ENCODE data around the gene SCD.
"Not testable (repeated sequence)": the region's sequence is repeated elsewhere in the genome, so short reads cannot be mapped to it uniquely, and the experiment has no call there.

Gene SCD

GRCh38 chr10:100359529-100360150, 12.6 kb downstream of the SCD start:
- FAIRE-seq, result no peak
- no peak for DNase-seq (ENCODE audit: low spot score)

DNA sequence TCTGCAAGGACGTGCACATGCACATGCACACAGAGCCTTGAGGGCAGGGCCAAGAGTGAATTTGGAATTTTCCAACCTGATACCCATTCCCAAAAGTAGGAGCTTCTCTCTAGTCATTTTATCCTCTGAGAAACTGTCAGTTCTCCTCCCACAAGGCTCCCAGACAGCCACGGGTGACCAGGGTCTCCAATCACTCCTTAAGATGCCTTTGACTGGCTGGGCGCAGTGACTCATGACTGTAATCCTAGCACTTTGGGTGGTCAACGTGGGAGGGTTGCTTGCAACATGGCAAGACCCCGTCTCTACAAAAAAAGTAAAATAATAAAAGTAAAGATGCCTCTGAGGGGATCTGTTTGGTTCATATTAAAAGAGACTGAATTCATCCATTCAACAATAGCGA, 13.2 kb downstream of the SCD start:
- no peak for FAIRE-seq
- DNase-seq (ENCODE audit: low spot score), result no peak

GRCh38 chr10:100362570-100363496, 15.8 kb downstream of the SCD start:
- FAIRE-seq, result no peak

DNA sequence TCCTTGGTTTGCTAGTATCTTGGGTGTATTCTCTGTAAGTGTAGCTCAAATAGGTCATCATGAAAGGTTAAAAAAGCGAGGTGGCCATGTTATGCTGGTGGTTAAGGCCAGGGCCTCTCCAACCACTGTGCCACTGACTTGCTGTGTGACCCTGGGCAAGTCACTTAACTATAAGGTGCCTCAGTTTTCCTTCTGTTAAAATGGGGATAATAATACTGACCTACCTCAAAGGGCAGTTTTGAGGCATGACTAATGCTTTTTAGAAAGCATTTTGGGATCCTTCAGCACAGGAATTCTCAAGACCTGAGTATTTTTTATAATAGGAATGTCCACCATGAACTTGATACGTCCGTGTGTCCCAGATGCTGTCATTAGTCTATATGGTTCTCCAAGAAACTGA, 17.1 kb downstream of the SCD start:
- FAIRE-seq, result no peak
- DNase-seq (ENCODE audit: low spot score), result no peak

More at GRCh38 chr10:100362570-100363496, 15.8 kb downstream of the SCD start:
- no peak for DNase-seq (ENCODE audit: low spot score)

GRCh38 chr10:100364735-100365391, 17.8 kb downstream of the SCD start:
- DNase-seq (ENCODE audit: low spot score), result peak; percentile 85
- no peak for FAIRE-seq

DNA sequence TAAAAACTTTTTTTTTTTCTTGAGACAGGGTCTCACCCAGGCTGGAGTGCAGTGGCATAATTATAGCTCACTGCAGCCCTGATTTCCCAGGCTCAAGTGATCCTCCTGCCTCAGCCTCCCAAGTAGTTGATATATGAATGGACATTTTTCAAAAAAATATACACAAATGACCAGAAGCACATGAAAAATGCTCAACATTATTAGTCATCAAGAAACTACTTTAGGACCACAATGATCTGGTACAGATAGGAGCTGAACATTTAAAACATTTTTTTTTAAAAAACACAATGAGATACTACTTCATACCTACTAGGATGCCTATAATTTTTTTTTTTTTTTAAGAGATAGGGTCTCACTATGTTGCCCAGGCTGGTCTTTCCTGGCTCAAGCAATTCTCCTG, 21.7 kb downstream of the SCD start:
- no peak for DNase-seq (ENCODE audit: low spot score)
- FAIRE-seq, result no peak

GRCh38 chr10:100370714-100371481, 23.9 kb downstream of the SCD start:
- DNase-seq (ENCODE audit: low spot score) (peak; percentile 92), FAIRE-seq (peak; percentile 87)

GRCh38 chr10:100371482-100372027, 24.5 kb downstream of the SCD start:
- no peak for FAIRE-seq
- no peak for DNase-seq (ENCODE audit: low spot score)

DNA sequence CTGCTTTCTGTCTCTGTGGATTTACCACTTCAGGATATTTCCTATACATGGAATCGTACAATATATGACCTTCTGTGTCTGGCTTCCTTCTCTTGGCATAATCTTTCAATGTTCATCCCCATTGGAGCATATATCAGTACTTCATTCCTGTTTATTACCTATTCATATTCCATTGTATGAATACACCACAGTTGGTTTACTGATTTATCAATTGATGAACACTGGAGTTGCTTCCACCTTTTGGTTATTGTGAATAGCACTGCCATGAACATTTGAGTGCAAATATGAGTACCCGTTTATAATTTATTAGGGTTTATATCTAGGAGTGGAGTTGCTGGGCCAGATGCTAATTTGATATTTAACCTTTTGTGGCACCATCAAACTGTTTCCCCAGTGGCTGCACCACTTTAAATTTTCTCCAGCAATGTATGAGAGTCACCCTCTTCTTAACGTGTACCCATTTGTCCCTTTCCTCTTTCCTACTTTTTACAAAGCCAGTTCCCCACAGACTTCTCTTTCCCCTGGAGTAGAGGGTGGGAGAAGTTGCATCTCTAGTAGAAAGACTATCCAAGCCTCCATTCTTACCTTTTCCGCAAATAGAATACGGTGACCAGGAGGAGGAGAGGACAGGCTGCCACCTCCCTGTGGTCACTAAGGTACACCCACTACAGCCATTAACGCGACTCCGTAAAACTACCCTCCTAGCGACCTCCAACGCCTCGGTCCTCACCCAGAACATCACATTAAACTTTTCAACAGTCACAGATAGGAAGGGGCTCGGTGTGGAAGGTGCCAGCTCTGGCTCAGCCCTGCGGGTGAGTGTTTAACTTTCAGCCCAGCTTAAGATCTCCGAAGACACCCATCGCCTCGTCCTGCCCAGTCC, 25.6 kb downstream of the SCD start:
- no peak for DNase-seq (ENCODE audit: low spot score)
- FAIRE-seq, result no peak

DNA sequence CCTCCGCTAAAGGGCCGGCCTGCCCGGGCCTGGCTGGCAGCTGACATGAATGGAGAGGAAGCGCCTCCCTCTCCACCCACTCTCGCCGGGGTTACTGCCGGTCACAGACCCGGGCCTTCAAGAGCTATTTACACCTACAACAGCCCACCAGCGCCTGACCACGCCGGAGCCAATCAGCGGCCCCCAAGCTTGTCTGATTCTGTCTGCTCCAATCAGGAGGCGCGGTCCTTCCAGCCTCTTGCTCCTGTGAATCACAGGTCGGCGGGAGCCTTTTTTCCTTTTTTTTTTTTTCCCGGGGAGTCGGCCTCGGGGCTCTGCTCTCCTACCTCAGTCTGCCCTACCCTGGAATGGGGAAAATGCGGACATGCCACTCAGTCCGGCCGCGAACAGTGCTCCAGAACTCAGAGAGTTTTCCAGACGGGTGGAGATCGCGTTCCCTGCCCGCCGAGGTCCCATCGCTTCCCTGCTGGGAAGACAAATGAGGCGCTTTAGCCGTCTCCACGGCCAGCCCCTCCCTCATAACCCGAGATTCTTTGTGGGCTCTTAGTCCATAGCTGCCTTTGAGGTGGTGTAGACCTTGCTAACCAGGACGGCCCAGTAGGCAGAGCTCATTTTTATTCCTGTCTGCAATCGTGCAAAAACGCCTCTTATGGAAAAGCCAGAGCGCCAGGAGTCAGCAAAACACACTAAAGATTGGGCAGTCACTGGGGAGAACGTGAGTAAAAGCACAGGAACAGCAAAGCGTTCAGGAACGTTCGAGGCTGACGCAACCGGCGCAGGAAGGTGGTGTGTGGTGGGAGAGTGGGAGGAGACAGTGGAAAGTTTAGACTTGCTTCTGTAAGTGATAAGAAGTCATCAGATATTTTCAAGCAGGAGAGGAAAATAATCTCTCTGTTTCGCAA, 26.5 kb downstream of the SCD start:
- DNase-seq (ENCODE audit: low spot score), result peak; percentile 97
- no peak for FAIRE-seq

DNA sequence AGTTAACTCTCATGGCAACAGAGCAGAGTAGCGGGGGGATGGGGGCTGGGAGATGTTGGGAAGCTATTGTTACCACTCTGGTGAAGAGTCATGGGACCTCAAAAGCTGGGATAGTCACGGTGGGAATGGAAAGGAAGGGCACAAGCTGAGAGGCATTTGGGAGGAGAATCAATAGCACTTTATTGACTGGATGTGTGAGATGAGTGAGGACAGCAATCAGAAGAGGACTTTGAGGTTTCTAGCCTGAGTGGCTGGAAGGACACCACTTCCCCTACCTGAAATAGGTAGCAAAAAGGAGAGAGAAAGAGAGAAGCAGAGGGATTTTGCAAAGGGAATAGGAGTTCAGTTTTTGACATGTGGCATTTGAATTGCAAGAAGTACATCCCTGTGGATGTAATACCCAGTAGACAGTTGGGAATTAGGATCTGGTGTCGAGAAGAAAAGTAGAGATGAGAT, 27.2 kb downstream of the SCD start:
- FAIRE-seq (no peak), DNase-seq (ENCODE audit: low spot score) (no peak)

- not testable (repeated sequence) for FAIRE-seq; DNase-seq (ENCODE audit: low spot score)
Measured at GRCh38 chr10:100374677-100375353, 27.8 kb downstream of the SCD start.

DNA sequence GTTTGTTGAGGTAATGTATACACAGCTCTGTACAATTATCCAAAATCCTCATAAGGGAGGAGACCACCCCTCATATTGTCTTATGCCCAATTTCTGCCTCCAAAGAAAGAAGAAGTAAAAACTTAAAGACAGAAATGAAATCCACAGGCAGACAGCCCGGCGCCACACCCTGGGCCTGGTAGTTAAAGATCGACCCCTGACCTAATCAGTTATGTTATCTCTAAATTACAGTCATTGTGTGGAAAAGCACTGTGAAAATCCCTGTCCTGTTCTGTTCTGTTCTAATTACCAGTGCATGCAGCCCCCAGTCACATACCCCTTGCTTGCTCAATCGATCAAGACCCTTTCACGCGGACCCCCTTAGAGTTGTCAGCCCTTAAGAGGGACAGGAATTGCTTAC, 29.6 kb downstream of the SCD start:
- FAIRE-seq; DNase-seq (ENCODE audit: low spot score): not testable (repeated sequence)

DNA sequence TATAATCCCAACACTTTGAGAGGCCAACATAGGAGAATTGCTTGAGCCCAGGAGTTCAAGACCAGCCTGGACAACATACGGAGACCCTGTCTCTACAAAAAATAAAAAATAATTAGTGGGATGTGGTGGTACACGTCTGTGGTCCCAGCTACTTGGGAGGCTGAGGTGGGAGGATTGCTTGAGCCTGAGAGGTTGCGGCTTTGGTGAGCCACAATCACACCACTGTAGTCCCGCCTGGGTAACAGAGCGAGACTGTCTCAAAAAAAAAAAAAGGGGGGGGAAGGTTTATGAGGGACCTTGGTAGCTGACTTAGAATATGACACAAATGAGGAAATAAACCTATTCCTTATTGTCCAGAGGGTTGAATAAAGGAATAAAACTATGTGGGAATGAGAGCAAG, 30.8 kb downstream of the SCD start:
- FAIRE-seq, result no peak

GRCh38 chr10:100380400-100380799, 33.4 kb downstream of the SCD start:
- no peak for FAIRE-seq
- no peak for DNase-seq (ENCODE audit: low spot score)

More for the DNA sequence above, 30.8 kb downstream of the SCD start:
- DNase-seq (ENCODE audit: low spot score), result no peak

DNA sequence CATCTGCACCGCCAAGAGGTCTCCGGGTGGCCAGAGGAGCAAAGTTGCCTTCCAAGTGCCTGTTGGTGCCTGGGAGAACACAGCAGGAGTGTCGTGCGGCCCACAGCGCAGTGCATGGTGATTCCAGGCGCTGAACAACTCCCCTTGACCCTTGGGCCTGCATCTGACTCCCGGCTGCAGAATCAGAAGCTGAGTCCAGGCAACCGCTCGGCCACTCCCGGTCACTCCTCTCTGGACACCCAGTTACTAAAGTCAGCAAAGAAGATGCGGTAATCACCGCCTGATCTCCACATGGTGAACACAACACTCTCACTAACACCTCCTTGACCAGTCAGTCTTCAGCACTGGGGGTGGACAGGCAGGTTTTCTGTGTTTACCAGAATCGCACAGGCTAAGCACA, 35.5 kb downstream of the SCD start:
- no peak for FAIRE-seq

DNA sequence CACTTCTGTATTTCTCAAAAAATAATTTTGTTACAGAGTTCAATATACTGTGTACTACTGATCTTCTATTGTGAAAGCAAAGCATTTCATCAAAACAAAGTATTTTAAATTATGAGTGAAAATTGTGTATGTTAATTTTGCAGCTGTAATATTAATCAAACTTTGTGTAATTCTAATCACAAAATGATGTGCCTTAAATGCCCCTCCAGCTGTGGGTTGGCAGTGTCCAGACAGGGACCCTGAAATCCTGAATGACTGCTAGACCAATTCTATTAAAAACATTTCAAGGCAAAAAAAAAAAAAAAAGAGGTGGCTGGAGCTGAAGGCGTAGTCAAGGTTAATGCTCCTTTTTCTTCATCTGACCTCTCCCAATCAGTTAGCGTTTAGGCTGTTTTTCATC, 36.2 kb downstream of the SCD start:
- FAIRE-seq (no peak), DNase-seq (ENCODE audit: low spot score) (no peak)

More for the DNA sequence above, 35.5 kb downstream of the SCD start:
- no peak for DNase-seq (ENCODE audit: low spot score)

Measured in urothelium cell line (cell line).